HG02852 (cell line): ENCODE results near the gene APBB2.

Source experiments
- ATAC-seq: cut with Tn5 transposase; IDR thresholded peaks from one replicate; pipeline ENCODE4 v1.9.1; 2021; ENCODE audit warnings: mild to moderate bottlenecking, moderate library complexity; ENCODE audit not compliant: unreplicated experiment

Gene APBB2

GRCh38 chr4:41196633-41197332 is 17.6 kb downstream of the APBB2 start:
- no peak for ATAC-seq

DNA sequence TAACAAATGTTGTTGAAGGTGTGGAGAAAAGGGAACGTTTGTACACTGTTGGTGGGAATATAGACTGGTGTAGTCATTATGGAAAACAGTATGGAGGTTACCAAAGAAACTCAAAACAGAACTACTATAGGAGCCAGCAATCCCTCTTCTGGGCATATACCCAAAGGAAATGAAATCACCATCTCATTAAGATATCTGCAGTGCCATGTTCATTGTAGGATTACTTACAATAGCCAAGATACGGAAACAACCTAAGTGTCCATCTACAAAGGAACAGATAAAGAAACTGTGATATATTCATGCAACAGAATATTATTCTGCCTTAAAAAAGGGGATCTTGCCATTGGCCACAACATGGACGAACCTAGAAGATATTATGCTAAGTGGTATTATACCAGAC is 22.2 kb downstream of the APBB2 start:
- ATAC-seq: no peak

DNA sequence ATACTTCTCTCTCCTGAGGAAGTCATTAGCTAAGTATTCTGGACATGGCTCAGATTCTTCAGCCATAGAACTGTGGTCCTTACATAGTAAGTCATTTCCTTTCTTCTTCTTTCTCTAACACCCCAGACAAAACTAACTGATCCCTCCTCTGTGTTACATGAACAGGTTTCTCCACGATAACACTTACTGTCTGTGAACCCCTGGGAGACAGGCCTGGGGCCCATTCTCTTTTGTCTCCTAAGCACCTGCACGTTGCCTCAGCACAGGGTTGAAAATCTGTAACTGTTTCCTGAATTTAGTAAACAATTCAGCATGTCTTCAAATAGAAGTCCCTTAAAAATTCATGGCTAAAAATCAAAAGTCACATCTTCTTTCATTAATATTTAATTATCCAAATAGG is 24.7 kb downstream of the APBB2 start:
- peak; percentile 19 for ATAC-seq

DNA sequence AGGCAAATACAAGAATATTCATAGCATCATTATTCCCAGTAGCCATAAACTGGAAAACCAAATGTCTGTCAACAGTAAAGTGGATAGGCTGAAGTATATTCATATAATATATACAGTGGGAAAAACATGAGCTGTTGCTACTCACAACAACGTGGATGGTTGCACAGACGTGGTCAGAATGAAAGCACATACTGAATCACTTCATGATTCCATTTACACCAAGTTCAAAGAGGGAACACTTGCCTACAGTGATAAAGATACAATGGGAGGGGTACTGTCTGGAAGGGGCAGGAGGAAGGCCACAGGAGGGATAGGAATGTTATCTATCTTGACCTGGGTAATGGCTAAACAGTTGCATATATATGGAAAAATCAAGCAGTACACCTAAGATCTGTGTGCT is 25.3 kb downstream of the APBB2 start:
- ATAC-seq: peak; percentile 79

- ATAC-seq: no peak
Observed at GRCh38 chr4:41185614-41186592, 28.4 kb downstream of the APBB2 start.

- no peak for ATAC-seq
Observed at GRCh38 chr4:41184009-41184408, 30.3 kb downstream of the APBB2 start.

DNA sequence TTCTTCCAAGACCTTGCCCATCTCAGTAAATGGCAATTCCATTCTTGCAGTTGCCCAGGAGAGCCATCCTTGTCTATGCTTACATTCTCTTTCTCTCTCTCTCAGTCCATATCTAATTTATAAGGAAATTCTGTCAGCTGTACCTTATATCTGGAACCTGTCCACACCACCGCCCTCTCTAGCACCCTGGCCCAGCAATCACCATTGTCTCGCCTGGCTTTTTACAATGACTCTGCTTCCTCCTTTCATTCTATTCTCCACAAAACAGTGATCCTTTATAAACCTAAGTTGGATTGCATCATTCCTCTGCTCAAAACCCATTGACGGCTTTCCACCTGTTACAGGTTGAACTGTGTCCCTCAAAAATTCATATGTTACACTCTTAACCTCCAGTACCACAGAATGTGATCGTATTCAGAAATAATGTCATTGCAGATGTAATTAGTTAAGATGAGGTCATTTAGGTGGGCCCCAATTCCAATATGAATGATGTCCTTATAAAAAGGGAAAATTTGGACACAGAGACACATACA is 31.3 kb downstream of the APBB2 start:
- no peak for ATAC-seq

DNA sequence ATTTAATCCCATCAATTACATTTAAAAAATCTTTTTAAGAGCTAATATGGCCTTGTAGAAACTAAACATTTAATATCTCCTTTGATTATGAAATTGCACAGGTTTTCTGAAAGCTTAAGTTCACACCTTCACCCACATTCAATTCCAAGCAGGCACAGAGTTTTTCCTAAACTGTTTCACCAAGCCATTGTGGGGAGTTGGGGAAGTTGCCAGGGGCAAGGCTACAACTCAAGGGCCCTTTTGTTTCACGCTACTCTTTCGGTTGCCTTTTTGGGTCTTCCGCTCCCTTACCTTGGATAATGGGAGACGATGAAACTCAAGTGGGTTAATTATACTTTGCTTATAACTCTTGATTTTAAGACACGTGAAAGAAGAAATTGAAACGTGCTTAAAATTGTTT is 33.3 kb downstream of the APBB2 start:
- no peak for ATAC-seq

DNA sequence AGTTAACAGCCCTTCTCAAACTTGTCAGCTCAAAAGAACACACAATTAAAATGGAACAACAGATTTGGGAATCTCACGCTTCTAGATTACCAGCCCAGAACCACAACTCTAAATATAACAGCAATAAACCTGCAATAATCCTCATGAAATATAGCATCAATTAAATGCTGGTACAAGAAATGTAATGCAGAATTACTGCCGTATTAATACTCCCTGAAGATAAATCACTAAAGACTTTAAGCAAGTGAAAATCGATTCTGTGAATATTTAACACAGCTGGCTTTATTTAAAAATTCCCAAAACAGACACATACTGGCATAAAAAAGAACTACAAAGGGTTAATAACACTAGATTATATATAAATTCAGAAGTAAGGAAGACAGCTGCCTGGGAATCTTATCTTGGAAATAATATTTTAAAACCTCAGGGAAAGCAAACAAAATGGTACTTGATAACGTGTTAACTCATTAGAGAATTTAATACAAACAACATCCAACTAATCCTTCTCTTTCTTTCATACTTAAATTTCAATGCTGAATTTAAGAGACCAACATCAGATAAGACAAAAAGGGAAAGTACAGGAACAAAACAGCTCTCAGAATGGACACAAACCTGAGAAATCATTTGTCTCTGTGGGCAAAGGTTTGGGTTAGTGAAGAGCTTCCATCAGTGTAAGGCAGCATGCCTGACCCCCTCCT is 34.7 kb downstream of the APBB2 start:
- no peak for ATAC-seq

DNA sequence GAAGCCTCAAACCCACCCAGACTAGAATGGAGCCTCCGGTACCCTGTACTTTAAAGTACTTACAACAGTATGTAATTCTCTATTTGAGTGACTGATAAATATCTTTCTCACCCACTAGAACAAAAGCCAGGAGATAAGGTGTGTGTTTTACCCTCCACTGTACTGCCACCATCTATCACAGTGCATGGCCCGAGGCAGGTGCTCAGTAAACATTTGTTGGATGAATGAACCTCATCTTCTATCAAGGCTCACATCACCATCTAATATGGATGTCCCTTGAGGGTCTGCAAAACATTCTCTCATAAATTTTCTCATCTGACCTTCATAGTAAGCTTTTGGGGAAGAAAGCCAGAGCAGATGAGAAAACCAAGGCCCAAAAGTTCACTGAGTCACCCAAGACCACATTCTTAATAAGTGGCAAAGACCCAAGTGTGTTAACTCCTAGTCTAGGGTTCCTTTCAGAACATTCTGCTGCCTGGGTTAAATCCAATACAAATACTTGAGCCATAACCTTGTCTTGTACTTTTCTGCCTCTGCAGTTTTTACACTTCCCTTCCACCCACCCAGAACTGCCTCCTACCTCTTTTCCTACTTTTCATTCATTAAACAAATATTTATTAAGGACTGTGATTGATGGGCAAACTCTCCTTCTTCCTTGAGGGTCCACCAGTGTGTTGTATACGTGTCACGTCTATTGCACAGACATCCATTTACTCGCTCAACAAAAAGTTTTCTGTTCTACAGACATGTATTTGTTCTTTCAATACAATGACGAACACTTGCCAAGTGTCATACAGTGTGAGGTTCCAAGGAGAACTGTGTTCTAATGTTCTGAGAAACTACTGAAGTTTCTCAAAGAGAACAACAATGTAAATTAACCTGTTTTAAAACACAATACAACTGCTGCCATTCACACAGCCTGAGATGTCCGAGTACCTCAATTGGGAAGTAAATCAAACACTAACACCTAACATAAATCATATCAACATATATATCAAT is 35.7 kb downstream of the APBB2 start:
- ATAC-seq: no peak

- no peak for ATAC-seq
Observed at GRCh38 chr4:41177016-41177415, 37.3 kb downstream of the APBB2 start.

- no peak for ATAC-seq
Observed at GRCh38 chr4:41176340-41176739, 38.0 kb downstream of the APBB2 start.

GRCh38 chr4:41175794-41176193 is 38.5 kb downstream of the APBB2 start:
- ATAC-seq: no peak

DNA sequence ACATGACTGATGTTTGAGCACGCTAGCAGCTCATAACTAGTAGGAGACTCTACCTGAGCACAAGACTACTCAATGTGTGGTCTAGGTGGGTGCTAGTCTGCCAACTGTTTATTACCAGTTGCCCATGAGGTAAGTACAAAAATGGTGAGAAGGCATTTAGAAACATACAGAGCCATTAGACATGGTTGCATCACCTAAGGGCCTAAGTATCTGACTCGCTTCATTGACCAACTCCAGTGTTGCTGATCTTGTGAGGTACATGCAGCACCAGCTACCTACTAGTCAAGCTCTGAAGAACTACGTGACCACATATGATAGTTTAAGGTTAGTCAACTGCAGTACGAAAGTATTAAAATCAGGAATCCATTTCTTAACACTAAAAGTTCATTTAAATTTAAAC is 39.9 kb downstream of the APBB2 start:
- ATAC-seq: no peak

DNA sequence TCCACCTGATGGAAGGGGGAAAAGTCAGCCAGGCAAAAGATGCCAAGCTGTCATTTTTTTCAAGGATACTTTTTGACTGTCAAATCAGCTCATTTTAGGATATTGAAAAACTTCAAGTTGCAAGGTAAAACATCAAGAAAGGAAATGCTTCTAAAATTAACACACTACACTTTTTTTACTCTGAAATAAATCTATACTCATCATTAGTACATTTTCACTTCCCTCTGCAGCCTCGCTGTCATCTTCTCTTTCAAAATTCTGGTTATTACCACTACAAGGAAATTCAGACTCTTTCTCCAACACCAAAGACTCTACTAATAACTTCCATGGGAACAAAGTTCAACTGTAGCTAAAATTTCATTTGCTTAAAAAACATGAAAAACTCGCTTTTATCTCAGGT is 41.6 kb downstream of the APBB2 start:
- no peak for ATAC-seq

- ATAC-seq: no peak
Observed at GRCh38 chr4:41169256-41169800, 45.0 kb downstream of the APBB2 start.

DNA sequence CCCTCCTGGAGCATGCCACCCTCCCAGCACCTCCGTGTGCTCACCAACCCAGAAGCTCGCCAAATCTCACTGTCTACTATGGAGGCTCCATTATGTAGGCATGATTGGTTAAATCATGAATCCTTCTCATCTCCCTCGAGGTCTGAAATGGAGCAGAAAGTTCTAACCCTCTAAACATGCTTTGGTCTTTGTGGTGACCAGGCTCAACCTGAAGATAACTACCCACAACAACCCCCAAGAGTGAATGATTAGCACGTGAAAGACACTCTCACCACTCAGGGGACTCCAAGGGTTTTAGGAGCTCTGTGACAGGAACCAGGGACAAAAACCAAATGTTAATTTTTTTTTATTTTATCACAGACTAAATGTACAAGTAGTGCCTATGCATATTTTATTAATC is 47.2 kb downstream of the APBB2 start:
- no peak for ATAC-seq

- ATAC-seq: no peak
Observed at GRCh38 chr4:41164405-41164804, 49.9 kb downstream of the APBB2 start.

- ATAC-seq: no peak
Observed at GRCh38 chr4:41161355-41161754, 53.0 kb downstream of the APBB2 start.

GRCh38 chr4:41160856-41161255 is 53.5 kb downstream of the APBB2 start:
- ATAC-seq: no peak
